ENCODE data around the gene CFB. TPM values are rescaled to one million over a fixed set of nuclear protein-coding genes. Genes with fewer than 3 reads are reported as not detected.
"Not testable (repeated sequence)": the region's sequence is repeated elsewhere in the genome, so short reads cannot be mapped to it uniquely, and the experiment has no call there.

Gene CFB
- total RNA-seq, 1 donor from 2014 or later, result 1.4 TPM

- peaks cover 21% of the 10 kb centered on the region for H3K27me3 Mint-ChIP-seq (ENCODE audit: low read depth)
- DNase-seq (ENCODE audit: low spot score in 2 of 2, unreplicated experiment in 2 of 2), result no peak
- no peaks in the 10 kb centered on the region for H3K36me3 Mint-ChIP-seq
- no peaks in the 10 kb centered on the region for H3K9me3 Mint-ChIP-seq
- H3K4me3 Mint-ChIP-seq, result no peak overlapping the region
- no peak for TF ChIP-seq CTCF (IDR thresholded peaks at IDR 0.05; ENCODE audit: unreplicated experiment)
- H3K27ac Mint-ChIP-seq, result no peak overlapping the region
- H3K4me1 Mint-ChIP-seq, result no peaks in the 10 kb centered on the region
Observed at GRCh38 chr6:31928672-31928939, 17.3 kb upstream of the CFB start.

- DNase-seq (ENCODE audit: low spot score in 2 of 2, unreplicated experiment in 2 of 2), result no peak
- H3K4me3 Mint-ChIP-seq, result no peak overlapping the region
- peaks cover 27% of the 10 kb centered on the region for H3K27me3 Mint-ChIP-seq (ENCODE audit: low read depth)
- no peaks in the 10 kb centered on the region for H3K4me1 Mint-ChIP-seq
- no peaks in the 10 kb centered on the region for H3K9me3 Mint-ChIP-seq
- no peaks in the 10 kb centered on the region for H3K36me3 Mint-ChIP-seq
- TF ChIP-seq CTCF (IDR thresholded peaks at IDR 0.05; ENCODE audit: unreplicated experiment), result no peak
- H3K27ac Mint-ChIP-seq, result no peak overlapping the region
Observed at GRCh38 chr6:31930962-31931361, 14.9 kb upstream of the CFB start.

- DNase-seq (ENCODE audit: low spot score in 2 of 2, unreplicated experiment in 2 of 2); H3K9me3 Mint-ChIP-seq; H3K36me3 Mint-ChIP-seq; H3K27ac Mint-ChIP-seq; H3K4me3 Mint-ChIP-seq; H3K4me1 Mint-ChIP-seq: not testable (repeated sequence)
- H3K27me3 Mint-ChIP-seq (ENCODE audit: low read depth), result peaks cover 23% of the 10 kb centered on the region
Observed at GRCh38 chr6:31932137-31932536, 13.8 kb upstream of the CFB start.

GRCh38 chr6:31933537-31933936 is 12.4 kb upstream of the CFB start:
- Mint-ChIP-seq H3K36me3 (no peaks in the 10 kb centered on the region), H3K4me3 (no peak overlapping the region), H3K27ac (no peak overlapping the region), H3K9me3 (no peaks in the 10 kb centered on the region), H3K4me1 (no peaks in the 10 kb centered on the region), H3K27me3 (ENCODE audit: low read depth) (peaks cover 13% of the 10 kb centered on the region)
- no peak for TF ChIP-seq CTCF (IDR thresholded peaks at IDR 0.05; ENCODE audit: unreplicated experiment)
- no peak for DNase-seq (ENCODE audit: low spot score in 2 of 2, unreplicated experiment in 2 of 2)

GRCh38 chr6:31935021-31935420 is 10.9 kb upstream of the CFB start:
- H3K4me3 Mint-ChIP-seq, result no peak overlapping the region
- H3K27me3 Mint-ChIP-seq (ENCODE audit: low read depth), result peaks cover 13% of the 10 kb centered on the region
- H3K9me3 Mint-ChIP-seq, result no peaks in the 10 kb centered on the region
- H3K36me3 Mint-ChIP-seq, result no peaks in the 10 kb centered on the region
- no peak for DNase-seq (ENCODE audit: low spot score in 2 of 2, unreplicated experiment in 2 of 2)
- H3K4me1 Mint-ChIP-seq, result no peaks in the 10 kb centered on the region
- TF ChIP-seq CTCF (IDR thresholded peaks at IDR 0.05; ENCODE audit: unreplicated experiment), result no peak
- no peak overlapping the region for H3K27ac Mint-ChIP-seq

GRCh38 chr6:31935823-31936222 is 10.1 kb upstream of the CFB start:
- no peak for DNase-seq (ENCODE audit: low spot score in 2 of 2, unreplicated experiment in 2 of 2)
- Mint-ChIP-seq H3K36me3 (no peaks in the 10 kb centered on the region), H3K27me3 (ENCODE audit: low read depth) (peaks cover 13% of the 10 kb centered on the region), H3K27ac (no peak overlapping the region), H3K4me1 (no peaks in the 10 kb centered on the region), H3K4me3 (no peak overlapping the region), H3K9me3 (no peaks in the 10 kb centered on the region)
- no peak for TF ChIP-seq CTCF (IDR thresholded peaks at IDR 0.05; ENCODE audit: unreplicated experiment)
